ENCODE results near the gene GRK4. TPM values are rescaled to one million over a fixed set of nuclear protein-coding genes. Genes with fewer than 3 reads are reported as not detected.
A peak's percentile ranks its signal among the peaks of the same experiment; 100 is the strongest.
"Not testable (repeated sequence)": the region's sequence is repeated elsewhere in the genome, so short reads cannot be mapped to it uniquely, and the experiment has no call there.

Gene GRK4
- total RNA-seq, 6 experiments from 2014 or later, result 5.1 to 8.1 (median 6.7) TPM

- peaks cover 13% of the 10 kb centered on the region for H3K27me3 Mint-ChIP-seq (ENCODE audit: insufficient read depth)
- no peak for TF ChIP-seq CTCF (IDR thresholded peaks at IDR 0.05)
- peak; percentile 46 for DNase-seq
- no peaks in the 10 kb centered on the region; the same call in 1 of the 2 replicates for H3K9me3 Mint-ChIP-seq
- H3K27ac Mint-ChIP-seq, result peak overlapping the region; percentile 87
- H3K4me1 Mint-ChIP-seq (ENCODE audit: low read depth), result peaks cover 26% of the 10 kb centered on the region
- peaks cover 38% of the 10 kb centered on the region for H3K36me3 Mint-ChIP-seq (ENCODE audit: low read depth)
- peak overlapping the region; percentile 90 for H3K4me3 Mint-ChIP-seq
Measured at GRCh38 chr4:2935762-2936743, 27.3 kb upstream of the GRK4 start.

GRCh38 chr4:2936773-2937145, 26.6 kb upstream of the GRK4 start:
- no peaks in the 10 kb centered on the region; the same call in 1 of the 2 replicates for H3K9me3 Mint-ChIP-seq
- peaks cover 42% of the 10 kb centered on the region for H3K36me3 Mint-ChIP-seq (ENCODE audit: low read depth)
- H3K4me3 Mint-ChIP-seq, result peak overlapping the region; percentile 90
- H3K4me1 Mint-ChIP-seq (ENCODE audit: low read depth), result peaks cover 26% of the 10 kb centered on the region
- DNase-seq, result peak; percentile 41
- no peak for TF ChIP-seq CTCF (IDR thresholded peaks at IDR 0.05)
- H3K27me3 Mint-ChIP-seq (ENCODE audit: insufficient read depth), result peaks cover 13% of the 10 kb centered on the region
- peak overlapping the region; percentile 87 for H3K27ac Mint-ChIP-seq

GRCh38 chr4:2937146-2937857, 26.1 kb upstream of the GRK4 start:
- Mint-ChIP-seq H3K27me3 (ENCODE audit: insufficient read depth) (peaks cover 15% of the 10 kb centered on the region), H3K36me3 (ENCODE audit: low read depth) (peaks cover 42% of the 10 kb centered on the region), H3K4me3 (peak overlapping the region; percentile 90), H3K27ac (peak overlapping the region; percentile 87), H3K4me1 (ENCODE audit: low read depth) (peaks cover 26% of the 10 kb centered on the region), H3K9me3 (no peaks in the 10 kb centered on the region; the same call in none of the 2 replicates)
- TF ChIP-seq CTCF (IDR thresholded peaks at IDR 0.05), result no peak
- no peak for DNase-seq

GRCh38 chr4:2937986-2938385, 25.4 kb upstream of the GRK4 start:
- Mint-ChIP-seq H3K4me1 (ENCODE audit: low read depth) (peaks cover 24% of the 10 kb centered on the region), H3K9me3 (no peaks in the 10 kb centered on the region; the same call in none of the 2 replicates), H3K36me3 (ENCODE audit: low read depth) (peaks cover 41% of the 10 kb centered on the region), H3K27ac (no peak overlapping the region), H3K4me3 (no peak overlapping the region), H3K27me3 (ENCODE audit: insufficient read depth) (peaks cover 17% of the 10 kb centered on the region)
- no peak for DNase-seq
- TF ChIP-seq CTCF (IDR thresholded peaks at IDR 0.05), result no peak

GRCh38 chr4:2938411-2938810, 25.0 kb upstream of the GRK4 start:
- not testable (repeated sequence) for H3K9me3 Mint-ChIP-seq, DNase-seq, H3K4me3 Mint-ChIP-seq, H3K27ac Mint-ChIP-seq
- Mint-ChIP-seq H3K36me3 (ENCODE audit: low read depth) (peaks cover 37% of the 10 kb centered on the region), H3K27me3 (ENCODE audit: insufficient read depth) (peaks cover 14% of the 10 kb centered on the region), H3K4me1 (ENCODE audit: low read depth) (peaks cover 20% of the 10 kb centered on the region)

Data from HFFc6 (cell line).